ENCODE measurements around the gene VAPB.

GRCh38 chr20:58433759-58434158 is 44.7 kb downstream of the VAPB start:
- TF ChIP-seq CTCF (IDR thresholded peaks at IDR 0.05; ENCODE audit: insufficient read depth, low read length), result no peak
- no peak for TF ChIP-seq REST (IDR thresholded peaks at IDR 0.05; ENCODE audit: insufficient replicate concordance, low read depth)
- no peak for TF ChIP-seq POLR2AphosphoS5 (IDR thresholded peaks at IDR 0.05; ENCODE audit: low read depth)
